ENCODE data around the gene CHRNA3.

CHRNA3 gene

DNA sequence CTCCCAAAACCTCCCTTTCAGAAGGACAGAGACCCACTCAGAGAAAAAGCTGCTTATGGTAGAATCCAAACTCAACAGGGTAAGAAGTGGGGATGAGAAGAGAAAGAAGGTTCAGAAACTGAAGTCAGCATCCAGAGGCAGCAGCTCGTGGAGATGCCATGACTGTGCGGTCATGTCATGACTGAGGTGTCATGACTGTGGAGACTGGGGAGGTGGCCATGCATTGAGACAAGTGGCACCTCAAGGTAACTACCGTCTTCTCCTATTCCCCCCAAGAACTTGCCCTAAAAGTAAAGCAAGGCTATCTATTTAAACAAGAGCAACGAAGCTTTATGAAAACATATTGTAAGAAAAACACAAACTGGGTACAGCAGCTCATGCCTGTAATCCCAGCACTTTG, 15.1 kb downstream of the CHRNA3 start:
- Histone ChIP-seq H3K9me2 (replicated peaks; ENCODE audit: insufficient read depth, low read length) (no peaks in the 10 kb centered on the region), H3K36me3 (replicated peaks; ENCODE audit: insufficient read depth, low read length) (no peaks in the 10 kb centered on the region), H3K4me2 (ENCODE audit: low read depth, low read length) (no peak overlapping the region), H3K27me3 (replicated peaks; ENCODE audit: insufficient read depth, low read length) (no peaks in the 10 kb centered on the region), H3K27ac (ENCODE audit: low read length) (no peak overlapping the region), H3K79me2 (ENCODE audit: low read length) (no peaks in the 10 kb centered on the region), H3K9me3 (replicated peaks; ENCODE audit: insufficient read depth, low read length) (no peaks in the 10 kb centered on the region), H2AFZ (ENCODE audit: low read length) (no peak overlapping the region), H3F3A (ENCODE audit: insufficient read depth, low read length) (no peaks in the 10 kb centered on the region), H3K4me3 (ENCODE audit: low read length) (no peak overlapping the region), H4K20me1 (ENCODE audit: insufficient read depth, low read length) (no peaks in the 10 kb centered on the region), H3K9ac (ENCODE audit: low read length) (no peak overlapping the region), H3K4me1 (ENCODE audit: low read length) (no peaks in the 10 kb centered on the region)
- TF ChIP-seq, protein P1, sequence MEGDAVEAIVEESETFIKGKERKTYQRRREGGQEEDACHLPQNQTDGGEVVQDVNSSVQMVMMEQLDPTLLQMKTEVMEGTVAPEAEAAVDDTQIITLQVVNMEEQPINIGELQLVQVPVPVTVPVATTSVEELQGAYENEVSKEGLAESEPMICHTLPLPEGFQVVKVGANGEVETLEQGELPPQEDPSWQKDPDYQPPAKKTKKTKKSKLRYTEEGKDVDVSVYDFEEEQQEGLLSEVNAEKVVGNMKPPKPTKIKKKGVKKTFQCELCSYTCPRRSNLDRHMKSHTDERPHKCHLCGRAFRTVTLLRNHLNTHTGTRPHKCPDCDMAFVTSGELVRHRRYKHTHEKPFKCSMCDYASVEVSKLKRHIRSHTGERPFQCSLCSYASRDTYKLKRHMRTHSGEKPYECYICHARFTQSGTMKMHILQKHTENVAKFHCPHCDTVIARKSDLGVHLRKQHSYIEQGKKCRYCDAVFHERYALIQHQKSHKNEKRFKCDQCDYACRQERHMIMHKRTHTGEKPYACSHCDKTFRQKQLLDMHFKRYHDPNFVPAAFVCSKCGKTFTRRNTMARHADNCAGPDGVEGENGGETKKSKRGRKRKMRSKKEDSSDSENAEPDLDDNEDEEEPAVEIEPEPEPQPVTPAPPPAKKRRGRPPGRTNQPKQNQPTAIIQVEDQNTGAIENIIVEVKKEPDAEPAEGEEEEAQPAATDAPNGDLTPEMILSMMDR (IDR thresholded peaks at IDR 0.05; ENCODE audit: low read length): no peak
- TF ChIP-seq EZH2phosphoT487 (IDR thresholded peaks at IDR 0.05; ENCODE audit: low read length) (no peak), EZH2 (optimal IDR thresholded peaks at IDR 0.05; ENCODE audit: low read depth, low read length) (no peak)
- DNase-seq: no peak

DNA sequence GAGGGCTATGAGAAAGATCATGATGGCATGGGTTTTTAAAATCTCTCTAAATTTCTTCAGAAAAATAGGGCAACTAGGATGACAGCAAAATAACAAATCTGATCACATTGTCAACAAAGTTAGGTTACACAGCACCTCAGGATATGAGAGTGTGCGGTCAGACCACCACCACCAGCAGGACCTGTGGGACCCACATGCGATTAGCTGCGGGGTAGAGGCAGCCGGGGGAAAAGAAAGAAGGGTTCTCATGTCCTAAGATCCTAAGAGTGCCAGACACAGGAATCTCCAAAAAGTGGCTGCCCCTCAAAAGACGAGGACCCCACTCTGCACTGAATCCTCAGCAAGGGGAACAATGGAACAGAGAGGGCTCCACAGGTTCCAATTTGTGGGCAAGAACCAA, 15.6 kb downstream of the CHRNA3 start:
- Histone ChIP-seq H3K27ac (ENCODE audit: low read length) (no peak overlapping the region), H3F3A (ENCODE audit: insufficient read depth, low read length) (no peaks in the 10 kb centered on the region), H3K9ac (ENCODE audit: low read length) (no peak overlapping the region), H3K4me3 (ENCODE audit: low read length) (no peak overlapping the region), H3K9me2 (replicated peaks; ENCODE audit: insufficient read depth, low read length) (no peaks in the 10 kb centered on the region), H3K9me3 (replicated peaks; ENCODE audit: insufficient read depth, low read length) (no peaks in the 10 kb centered on the region), H4K20me1 (ENCODE audit: insufficient read depth, low read length) (no peaks in the 10 kb centered on the region), H3K4me1 (ENCODE audit: low read length) (no peaks in the 10 kb centered on the region), H2AFZ (ENCODE audit: low read length) (no peak overlapping the region), H3K27me3 (replicated peaks; ENCODE audit: insufficient read depth, low read length) (no peaks in the 10 kb centered on the region), H3K79me2 (ENCODE audit: low read length) (no peaks in the 10 kb centered on the region), H3K4me2 (ENCODE audit: low read depth, low read length) (no peak overlapping the region), H3K36me3 (replicated peaks; ENCODE audit: insufficient read depth, low read length) (no peaks in the 10 kb centered on the region)
- DNase-seq: no peak
- TF ChIP-seq, protein P1 (IDR thresholded peaks at IDR 0.05; ENCODE audit: low read length): no peak

DNA sequence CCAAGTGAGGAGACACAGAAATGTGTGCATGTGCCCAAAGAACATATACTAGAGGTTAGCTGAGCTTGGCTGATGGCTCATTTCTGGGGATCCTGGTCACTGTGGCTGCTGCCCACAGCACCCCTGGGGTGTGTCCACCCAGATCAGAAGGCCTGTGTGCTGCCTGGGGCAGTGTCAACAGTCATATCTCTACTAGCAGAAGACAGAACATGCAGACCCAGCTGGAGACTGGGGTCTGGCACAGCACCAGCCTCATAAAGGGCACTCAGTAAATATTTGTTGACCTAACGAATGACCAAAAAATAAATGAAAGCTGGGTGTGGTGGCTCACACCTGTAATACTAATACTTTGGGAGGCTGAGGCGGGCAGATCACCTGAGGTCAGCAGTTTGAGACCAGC, 16.4 kb downstream of the CHRNA3 start:
- Histone ChIP-seq H3K27me3 (replicated peaks; ENCODE audit: insufficient read depth, low read length) (no peaks in the 10 kb centered on the region), H3K9ac (ENCODE audit: low read length) (no peak overlapping the region), H3K36me3 (replicated peaks; ENCODE audit: insufficient read depth, low read length) (no peaks in the 10 kb centered on the region), H3K4me3 (ENCODE audit: low read length) (no peak overlapping the region), H3F3A (ENCODE audit: insufficient read depth, low read length) (no peaks in the 10 kb centered on the region), H3K79me2 (ENCODE audit: low read length) (no peaks in the 10 kb centered on the region), H4K20me1 (ENCODE audit: insufficient read depth, low read length) (no peaks in the 10 kb centered on the region), H3K4me1 (ENCODE audit: low read length) (no peaks in the 10 kb centered on the region), H3K9me3 (replicated peaks; ENCODE audit: insufficient read depth, low read length) (no peaks in the 10 kb centered on the region), H2AFZ (ENCODE audit: low read length) (no peak overlapping the region), H3K9me2 (replicated peaks; ENCODE audit: insufficient read depth, low read length) (no peaks in the 10 kb centered on the region), H3K27ac (ENCODE audit: low read length) (no peak overlapping the region), H3K4me2 (ENCODE audit: low read depth, low read length) (no peak overlapping the region)
- TF ChIP-seq EZH2phosphoT487 (IDR thresholded peaks at IDR 0.05; ENCODE audit: low read length): no peak
- TF ChIP-seq, protein P1 (IDR thresholded peaks at IDR 0.05; ENCODE audit: low read length): no peak
- TF ChIP-seq EZH2 (optimal IDR thresholded peaks at IDR 0.05; ENCODE audit: low read depth, low read length): no peak
- DNase-seq: no peak
